GM18868 (cell line): Measurements from ENCODE around the gene KRTAP4-5.
"Not testable (repeated sequence)": the region's sequence is repeated elsewhere in the genome, so short reads cannot be mapped to it uniquely, and the experiment has no call there.

Source experiments
- ATAC-seq: cut with Tn5 transposase; IDR thresholded peaks from one replicate; pipeline ENCODE4 v1.9.1; 2021; ENCODE audit warnings: mild to moderate bottlenecking, moderate library complexity; ENCODE audit not compliant: unreplicated experiment

KRTAP4-5 gene

DNA sequence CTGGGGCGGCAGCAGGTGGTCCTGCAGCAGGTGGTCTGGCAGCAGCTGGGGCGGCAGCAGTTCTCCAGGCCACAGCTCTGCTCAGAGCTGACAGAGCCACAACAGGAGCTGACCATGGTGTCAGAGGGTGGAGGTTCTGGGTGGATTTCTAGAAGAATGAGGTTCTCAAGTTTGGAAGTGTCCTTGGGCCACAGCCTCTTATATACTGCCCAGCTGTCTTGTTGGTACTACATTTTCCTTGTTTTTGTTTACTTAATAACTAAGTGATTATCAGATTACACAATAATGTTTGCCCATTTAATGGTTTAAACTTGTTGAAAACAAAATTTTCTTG, at the start of gene KRTAP4-5:
Gene KRTAP4-5 (minus strand): TSS at position 174 of the 334 bp plus-strand sequence. CDS start 58 bp downstream, at position 116.
- ATAC-seq, result no peak

DNA sequence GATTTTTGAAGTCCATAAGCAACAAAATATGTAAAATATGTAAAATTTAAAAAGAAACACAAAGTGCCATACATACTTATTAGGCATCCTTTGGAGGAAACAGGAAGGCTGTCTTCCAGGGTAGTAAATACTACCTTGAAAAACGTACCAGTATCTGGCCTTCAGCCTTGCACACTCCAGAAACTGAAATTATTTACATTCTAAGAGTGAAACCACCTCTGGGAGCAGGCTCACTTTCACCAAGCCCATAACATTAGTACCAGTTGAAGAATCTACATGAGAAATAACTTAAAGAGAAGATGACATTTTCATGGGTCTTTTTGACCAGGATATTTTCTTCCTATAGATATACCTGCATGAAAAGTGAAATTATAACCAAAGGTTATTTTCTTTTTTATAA, 46.4 kb upstream of the KRTAP4-5 start:
- no peak for ATAC-seq

GRCh38 chr17:41190328-41190727, 40.7 kb upstream of the KRTAP4-5 start:
- no peak for ATAC-seq

DNA sequence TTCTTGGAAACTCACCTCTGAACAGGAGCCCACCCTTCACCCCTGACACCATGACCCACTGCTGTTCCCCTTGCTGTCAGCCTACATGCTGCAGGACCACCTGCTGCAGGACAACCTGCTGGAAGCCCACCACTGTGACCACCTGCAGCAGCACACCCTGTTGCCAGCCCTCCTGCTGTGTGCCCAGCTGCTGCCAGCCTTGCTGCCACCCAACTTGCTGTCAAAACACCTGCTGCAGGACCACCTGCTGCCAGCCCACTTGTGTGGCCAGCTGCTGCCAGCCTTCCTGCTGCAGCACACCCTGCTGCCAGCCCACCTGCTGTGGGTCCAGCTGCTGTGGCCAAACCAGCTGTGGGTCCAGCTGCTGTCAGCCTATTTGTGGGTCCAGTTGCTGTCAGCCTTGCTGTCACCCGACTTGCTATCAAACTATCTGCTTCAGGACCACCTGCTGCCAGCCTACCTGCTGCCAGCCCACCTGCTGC, 40.3 kb upstream of the KRTAP4-5 start, which contains the start of gene KRTAP9-1:
Gene KRTAP9-1 (plus strand): TSS at position 51 of the 482 bp plus-strand sequence. CDS start 0 bp downstream, at position 51.
- ATAC-seq, result not testable (repeated sequence)

- ATAC-seq, result no peak
Observed at GRCh38 chr17:41186872-41187271, 37.2 kb upstream of the KRTAP4-5 start.

DNA sequence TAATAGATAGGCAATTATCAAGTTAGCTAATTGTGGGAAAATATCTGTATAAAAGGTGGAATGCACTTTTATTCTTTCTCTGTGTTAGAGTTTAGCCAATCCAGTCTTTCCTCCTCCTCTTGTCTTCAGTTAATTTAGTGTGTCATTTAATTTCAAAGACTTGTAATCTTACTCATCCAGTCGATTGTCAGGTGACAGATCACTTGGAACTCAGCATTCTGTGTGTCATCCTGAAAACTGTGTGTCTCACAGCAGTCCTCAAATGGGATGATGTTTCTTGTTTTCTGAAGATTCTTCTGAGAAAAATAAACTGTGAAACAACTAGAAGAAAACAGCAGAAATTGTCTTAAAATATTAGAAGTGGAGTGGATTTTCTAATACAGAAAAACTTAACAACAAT, 35.4 kb upstream of the KRTAP4-5 start:
- ATAC-seq, result no peak

DNA sequence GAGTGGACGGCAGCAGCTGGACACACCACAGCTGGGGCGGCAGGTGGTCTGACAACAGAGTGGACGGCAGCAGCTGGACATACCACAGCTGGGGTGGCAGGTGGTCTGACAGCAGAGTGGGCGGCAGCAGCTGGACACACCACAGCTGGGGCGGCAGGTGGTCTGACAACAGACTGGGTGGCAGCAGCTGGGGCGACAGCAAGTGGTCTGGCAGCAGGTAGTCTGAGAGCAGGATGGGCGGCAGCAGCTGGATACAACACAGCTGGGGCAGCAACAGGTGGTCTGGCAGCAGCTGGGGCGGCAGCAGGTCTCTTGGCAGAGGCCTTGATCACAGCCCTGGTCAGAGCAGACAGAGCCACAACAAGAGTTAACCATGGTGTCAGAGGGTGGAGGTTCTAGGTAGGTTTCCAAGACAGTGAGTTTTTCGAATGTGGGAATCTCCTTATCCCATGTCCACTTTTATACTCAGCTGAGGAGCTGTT, 34.9 kb upstream of the KRTAP4-5 start, which contains the start of gene KRTAP4-1:
Gene KRTAP4-1 (minus strand): TSS at position 432 of the 482 bp plus-strand sequence. CDS start 57 bp downstream, at position 375.
- no peak for ATAC-seq

GRCh38 chr17:41178843-41179616, 29.4 kb upstream of the KRTAP4-5 start:
- ATAC-seq, result no peak

DNA sequence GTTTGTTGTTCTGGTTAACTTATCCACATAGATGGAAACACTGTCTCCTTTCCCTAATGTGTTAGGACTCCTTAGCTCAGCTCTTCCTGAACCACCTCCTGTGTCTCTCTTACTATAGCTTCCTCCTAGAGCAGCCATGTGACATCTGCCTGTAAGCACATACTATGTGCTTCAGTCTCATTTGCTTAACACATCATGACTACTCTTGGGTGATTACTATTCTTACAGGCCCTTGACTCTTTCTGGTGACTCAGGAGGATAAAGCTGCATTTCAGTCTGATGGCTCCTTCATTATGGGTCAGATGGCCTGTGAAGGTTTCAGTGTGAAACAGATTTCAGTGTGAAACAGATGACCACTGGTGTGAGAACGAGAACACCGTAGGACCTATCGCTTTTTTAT, 28.7 kb upstream of the KRTAP4-5 start:
- no peak for ATAC-seq

- no peak for ATAC-seq
Observed at GRCh38 chr17:41177727-41178271, 28.2 kb upstream of the KRTAP4-5 start, which contains the start of gene KRTAP4-2. Gene KRTAP4-2, minus strand, starts transcription at chr17:41178221. Its CDS starts 57 bp downstream, at chr17:41178164.

DNA sequence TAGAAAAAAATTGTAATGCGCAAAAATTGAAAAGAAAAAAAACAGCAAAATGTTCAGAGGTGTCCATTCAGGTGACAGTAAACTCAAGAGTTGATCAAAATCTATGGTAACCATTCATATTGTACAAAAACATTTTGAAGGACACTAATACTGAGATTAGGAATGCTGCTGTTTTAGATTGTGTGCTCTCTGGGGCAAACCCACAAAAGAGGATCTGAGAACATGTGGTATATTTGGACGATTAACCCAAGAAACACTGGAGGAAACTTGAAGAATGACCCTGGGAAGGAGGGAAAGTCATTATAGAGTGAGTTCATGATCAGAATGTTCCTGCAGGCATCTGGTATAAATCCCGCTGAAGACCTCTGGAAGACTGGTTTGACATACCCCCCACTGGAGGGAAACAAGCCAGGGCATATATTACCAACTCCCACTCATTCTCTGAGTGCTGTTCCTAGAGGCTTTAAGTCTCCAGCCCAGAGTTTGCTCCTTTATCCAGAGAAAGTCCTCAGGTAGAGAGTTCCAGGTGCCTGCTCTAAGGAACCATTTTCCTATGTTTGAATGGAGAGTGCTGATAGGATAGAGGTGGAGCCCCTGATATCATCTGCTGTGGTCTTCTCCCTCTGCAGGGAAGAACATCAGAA, 27.2 kb upstream of the KRTAP4-5 start:
- no peak for ATAC-seq

DNA sequence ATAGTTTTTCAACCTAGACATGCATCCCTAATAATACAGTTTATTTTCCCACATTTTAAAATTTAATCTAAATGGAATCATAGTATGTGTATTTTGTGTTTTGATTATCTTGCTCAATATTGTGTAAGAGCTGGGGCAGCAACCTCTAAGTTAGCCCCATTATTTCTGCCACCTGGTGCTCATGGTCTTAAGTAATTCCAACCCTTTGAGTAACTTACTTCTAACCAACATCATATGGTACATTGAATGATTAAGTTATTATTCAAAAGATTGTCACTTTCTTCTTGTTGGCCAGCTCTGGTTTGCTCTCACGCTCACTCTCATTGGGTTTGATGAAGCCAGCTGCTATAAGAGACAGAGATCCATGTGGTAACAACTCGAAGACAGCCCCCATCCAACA, 22.3 kb upstream of the KRTAP4-5 start:
- no peak for ATAC-seq

- no peak for ATAC-seq
Observed at GRCh38 chr17:41168121-41168520, 18.5 kb upstream of the KRTAP4-5 start, which contains the start of gene KRTAP4-3. Gene KRTAP4-3, minus strand, starts transcription at chr17:41168221. Its CDS starts 49 bp downstream, at chr17:41168172.

GRCh38 chr17:41167561-41167960, 17.9 kb upstream of the KRTAP4-5 start:
- ATAC-seq, result no peak

GRCh38 chr17:41163828-41164227, 14.2 kb upstream of the KRTAP4-5 start:
- ATAC-seq, result no peak

DNA sequence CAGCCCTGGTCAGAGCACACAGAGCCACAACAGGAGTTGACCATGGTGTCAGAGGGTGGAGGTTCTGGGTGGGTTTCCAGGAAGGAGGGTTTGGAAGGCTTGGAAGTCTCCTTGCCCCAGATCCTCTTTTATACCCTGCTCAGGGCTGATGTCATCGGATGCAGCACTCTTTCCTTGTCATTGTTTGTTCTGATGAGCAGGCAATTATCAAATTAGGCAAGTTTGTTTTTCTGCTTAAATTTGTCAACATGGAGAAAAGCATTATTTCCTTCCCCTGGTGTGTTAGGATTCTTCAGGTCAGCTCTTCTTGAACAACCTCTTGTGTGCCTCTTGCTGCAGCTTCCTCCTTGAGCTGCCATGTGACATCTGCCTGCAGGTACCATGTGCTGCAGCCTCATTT, 11.0 kb upstream of the KRTAP4-5 start, which contains the start of gene KRTAP4-4:
Gene KRTAP4-4 (minus strand): TSS at position 101 of the 400 bp plus-strand sequence. CDS start 57 bp downstream, at position 44.
- no peak for ATAC-seq

DNA sequence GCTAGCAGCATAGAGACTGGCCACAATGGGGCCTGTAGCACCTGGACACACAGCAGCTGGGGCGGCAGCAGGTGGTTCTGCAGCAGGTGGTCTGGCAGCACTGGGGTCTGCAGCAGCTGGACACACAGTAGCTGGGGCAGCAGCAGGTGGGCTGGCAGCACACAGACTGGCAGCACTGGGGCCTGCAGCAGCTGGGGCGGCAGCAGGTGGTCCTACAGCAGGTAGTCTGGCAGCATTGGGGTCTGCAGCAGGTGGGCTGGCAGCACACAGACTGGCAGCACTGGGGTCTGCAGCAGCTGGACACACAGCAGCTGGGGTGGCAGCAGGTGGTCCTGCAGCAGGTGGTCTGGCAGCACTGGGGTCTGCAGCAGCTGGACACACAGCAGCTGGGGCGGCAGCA, 10.6 kb upstream of the KRTAP4-5 start:
- not testable (repeated sequence) for ATAC-seq

DNA sequence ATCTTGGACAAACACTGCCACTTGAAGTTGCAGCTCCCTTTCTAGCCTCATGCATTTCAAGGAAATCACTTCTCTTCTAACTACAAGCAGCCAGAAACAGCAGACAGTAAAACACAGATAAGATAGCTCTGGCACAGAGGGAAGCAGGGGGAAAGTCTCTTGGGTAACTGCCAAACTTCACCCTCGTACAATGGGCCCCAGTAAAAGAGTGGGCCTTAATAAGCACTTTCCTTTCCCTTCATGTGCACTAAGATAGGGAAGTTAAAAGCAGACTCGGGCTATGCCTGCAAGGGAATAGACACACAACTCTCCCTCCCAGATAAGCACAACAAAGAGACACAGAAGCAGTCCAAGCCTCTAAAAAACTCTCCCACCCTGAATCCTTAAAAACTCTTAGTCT, 4.2 kb upstream of the KRTAP4-5 start:
- no peak for ATAC-seq

DNA sequence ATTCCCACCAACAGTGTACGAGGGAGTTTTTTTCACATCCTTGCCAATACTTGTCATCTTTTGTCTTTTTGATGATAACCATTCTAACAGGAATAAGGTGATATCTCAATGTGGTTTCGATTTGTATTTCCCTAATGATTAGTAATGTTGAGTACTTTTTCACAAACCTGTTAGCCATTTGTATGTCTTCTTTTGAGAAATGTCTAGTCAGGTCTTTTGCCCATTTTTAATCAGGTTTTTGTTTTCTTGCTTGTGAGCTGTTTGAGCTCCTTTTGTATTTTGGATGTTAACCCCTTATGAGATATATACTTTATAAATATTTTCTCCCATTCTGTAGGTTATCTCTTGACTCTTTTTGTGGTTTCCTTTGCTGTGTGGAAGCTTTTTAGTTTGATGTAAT, 1.9 kb upstream of the KRTAP4-5 start:
- no peak for ATAC-seq

GRCh38 chr17:41150026-41150425, 401 bp upstream of the KRTAP4-5 start:
- no peak for ATAC-seq

DNA sequence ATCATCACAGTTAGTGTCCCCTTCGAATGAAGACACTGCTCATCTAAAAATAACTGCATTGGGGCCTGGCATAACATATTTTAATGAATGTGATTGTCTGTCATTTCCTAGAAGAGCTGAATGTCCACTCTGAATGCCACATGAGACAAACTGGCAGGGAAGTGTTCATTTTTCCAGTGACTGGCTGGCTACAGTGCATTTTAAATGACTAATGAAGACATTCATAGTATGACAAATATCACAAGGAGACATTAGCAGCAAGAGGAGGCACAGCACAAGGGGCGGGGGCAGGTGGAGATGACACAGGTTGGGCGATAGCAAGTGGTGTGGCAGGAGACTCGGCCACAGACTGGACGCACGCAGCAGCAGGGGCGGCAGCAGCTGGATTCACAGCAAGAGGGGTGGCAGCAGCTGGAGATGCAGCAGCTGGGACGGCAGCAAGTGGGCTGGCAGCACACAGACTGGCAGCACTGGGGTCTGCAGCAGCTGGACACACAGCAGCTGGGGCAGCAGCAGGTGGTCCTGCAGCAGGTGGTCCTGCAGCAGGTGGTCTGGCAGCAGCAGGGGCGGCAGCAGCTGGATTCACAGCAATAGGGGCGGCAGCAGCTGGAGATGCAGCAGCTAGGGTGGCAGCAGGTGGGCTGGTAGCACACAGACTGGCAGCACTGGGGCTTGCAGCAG, 514 bp downstream of the KRTAP4-5 start:
- ATAC-seq, result not testable (repeated sequence)
